HG03558 (cell line): ENCODE results near the gene MGST2.

Experiments used
- ATAC-seq: cut with Tn5 transposase; IDR thresholded peaks from one replicate; pipeline ENCODE4 v1.9.1; 2021; ENCODE audit warnings: moderate number of reproducible peaks; ENCODE audit not compliant: unreplicated experiment; ENCODE audit errors: extremely low read depth

MGST2 gene

GRCh38 chr4:139643042-139643895 is 22.4 kb upstream of the MGST2 start:
- ATAC-seq, result no peak

DNA sequence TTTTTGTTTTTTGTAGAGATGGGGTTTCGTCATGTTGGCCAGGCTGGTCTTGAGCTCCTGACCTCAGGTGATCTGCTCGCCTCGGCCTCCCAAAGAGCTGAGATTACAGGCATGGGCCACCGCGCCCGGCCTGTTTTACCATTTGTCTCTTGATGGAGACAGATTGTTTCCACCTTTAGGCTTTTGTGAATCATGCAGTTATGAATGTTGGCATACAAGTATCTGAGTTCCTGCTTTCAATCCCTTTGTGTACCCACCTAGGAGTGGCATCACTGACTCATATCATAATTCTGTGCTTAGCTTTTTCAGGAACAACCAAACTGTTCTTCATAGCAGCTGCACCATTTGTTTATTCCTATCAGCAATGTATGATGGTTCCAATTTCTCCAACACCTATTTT is 20.2 kb upstream of the MGST2 start:
- no peak for ATAC-seq

DNA sequence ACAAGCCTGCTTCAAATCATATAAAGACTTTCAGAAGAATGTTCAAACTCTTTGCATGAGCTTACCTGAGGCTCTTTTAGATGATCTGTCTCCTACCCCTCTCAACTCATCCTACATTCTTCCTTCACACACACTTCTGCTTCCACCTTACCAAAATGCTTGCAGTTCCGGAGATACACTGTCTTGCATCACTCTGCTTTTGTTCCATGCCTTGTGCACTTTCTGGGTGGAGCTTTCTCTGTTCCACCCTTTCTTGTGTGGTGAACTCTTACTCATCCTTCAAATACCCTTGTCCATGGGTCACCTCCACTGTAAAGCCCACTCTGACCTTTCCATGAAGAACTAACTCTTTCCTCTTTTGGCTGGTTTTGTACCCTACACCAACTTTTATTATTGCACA is 18.4 kb upstream of the MGST2 start:
- ATAC-seq, result no peak

GRCh38 chr4:139647952-139648351 is 17.7 kb upstream of the MGST2 start:
- ATAC-seq, result no peak

DNA sequence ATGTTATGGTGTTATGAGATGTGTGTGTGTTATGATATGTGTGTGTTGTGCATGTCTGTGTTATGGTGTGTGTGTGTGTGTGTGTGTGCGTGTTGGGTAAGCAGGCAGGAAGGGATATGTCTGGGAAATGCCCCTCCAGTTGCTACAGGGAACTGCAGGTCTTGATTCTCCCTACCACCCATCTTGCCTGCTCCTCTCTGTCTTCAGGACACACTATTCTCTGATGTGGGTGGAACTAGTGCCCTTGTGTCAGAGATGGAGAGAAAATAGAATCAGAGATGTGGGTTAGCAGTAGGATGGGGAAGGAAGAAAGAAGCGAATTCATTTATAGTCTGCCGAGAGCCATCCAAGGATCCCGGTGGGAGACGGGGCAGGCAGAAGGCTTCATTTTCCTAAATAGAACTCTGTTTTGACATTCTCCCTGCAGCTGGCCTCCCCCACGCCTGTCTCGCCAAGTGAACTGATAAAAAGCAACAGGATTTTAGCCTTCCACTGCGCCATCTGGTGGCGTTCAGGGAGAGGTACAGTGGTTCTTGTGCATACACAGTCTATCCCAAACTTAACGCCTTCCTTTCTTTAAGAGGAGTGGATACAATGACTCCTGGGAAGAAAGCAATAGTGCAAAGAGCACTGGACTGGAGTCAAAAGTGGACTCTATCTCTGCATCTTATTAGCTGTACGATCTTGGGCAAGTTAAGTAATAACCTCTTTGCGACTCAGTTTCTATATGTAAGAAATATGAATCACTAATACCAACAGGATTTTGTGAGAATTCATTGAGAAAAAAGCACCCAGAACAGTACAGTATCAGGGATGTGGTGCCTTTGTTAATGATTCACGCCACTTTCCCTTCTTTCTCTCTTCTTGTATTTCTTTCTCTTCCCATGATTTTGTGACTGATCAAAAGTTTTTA is 14.1 kb upstream of the MGST2 start:
- ATAC-seq, result peak; percentile 55

- ATAC-seq, result no peak
These were observed 11.1 kb upstream of the MGST2 start for GRCh38 chr4:139654516-139654915.

DNA sequence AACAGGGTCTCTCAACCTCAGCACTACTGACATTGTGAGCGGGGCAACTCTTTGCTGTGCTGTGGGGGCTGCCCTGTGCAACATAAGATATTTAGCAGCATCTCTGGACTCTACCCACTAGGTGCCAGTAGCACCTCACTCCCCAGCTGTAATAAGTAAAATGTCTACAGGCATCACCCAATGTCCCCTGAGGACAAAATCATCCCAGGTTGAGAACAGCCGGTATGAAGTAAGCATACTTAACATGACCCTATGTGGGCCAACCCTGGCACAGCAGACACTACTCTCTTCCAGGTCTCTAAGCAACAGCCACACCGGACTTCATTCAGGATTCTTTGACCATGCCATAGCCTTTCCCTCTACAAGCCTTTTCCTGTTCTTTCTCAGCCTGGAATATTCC is 10.5 kb upstream of the MGST2 start:
- no peak for ATAC-seq

DNA sequence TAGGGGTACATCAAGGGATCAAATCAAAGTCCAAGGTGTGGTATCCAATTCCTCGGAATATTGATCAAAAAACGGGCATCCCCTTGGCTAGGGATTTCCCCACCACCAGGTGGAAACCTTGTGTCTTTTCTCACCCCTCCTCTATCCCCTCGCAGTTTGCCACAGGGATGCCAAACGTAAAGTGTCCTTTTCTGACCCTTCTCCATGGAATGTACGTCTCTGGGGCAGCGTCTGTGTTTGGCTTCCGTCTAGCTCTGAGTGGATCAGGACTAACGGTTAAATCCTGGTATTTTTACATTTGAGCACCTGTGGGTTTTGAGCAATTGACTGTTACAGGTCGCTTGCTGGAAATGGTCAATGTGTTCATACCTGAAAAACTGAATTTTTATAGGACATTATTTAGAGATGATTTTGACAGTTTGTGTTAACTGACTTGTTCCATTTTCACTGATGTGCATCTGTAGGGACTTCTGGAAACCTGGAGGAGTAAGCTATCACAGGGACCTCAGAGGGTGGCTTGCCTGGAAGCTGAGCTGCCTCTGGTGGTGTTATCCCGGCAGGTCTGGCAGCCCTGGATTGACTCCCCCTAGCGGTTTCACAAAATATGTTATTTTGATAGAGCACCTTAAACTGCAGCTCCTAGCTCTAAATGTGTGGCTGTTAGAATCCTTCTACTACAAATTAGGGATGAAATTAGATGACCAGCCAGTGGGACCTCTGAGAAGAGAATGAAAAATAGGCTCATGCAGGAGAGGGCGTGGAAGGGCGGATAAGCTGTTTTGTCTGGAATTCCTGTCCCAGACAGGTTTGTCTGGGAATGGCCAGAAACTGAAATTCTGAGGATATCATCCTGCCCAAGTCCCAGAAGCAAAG is 8.8 kb upstream of the MGST2 start:
- peak; percentile 70 for ATAC-seq

- no peak for ATAC-seq
These were observed 7.4 kb upstream of the MGST2 start for GRCh38 chr4:139658185-139658584.

- no peak for ATAC-seq
These were observed 6.8 kb upstream of the MGST2 start for GRCh38 chr4:139658586-139659382.

DNA sequence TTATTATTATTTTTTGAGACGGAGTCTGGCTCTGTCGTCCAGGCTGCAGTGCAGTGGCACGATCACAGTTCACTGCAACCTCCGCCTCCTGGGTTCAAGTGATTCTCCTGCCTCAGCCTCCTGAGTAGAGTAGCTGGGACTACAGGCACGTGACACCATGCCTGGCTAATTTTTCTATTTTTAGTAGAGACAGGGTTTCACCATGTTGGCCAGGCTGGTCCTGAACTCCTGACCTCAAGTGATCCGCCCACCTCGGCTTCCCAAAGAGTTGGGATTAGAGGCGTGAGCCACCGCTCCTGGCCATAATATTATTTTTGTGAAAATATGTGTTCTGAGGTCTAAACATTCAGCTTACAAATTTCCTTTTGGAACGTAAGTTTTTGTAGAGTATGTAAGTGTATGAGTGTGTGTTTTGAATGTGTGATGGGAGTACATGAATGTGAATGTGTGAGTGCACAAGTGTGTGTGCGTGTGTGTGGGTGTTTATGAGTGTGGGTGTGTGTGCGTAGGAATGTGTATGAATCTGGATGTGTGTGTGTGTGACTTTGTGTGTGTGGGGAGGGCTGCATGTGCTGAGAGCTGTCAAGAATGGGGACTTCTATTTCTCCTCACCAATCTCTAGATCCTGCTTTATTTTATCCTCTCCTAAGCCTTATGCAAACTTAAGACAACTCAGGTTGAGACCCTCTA is 5.7 kb upstream of the MGST2 start:
- ATAC-seq, result no peak

DNA sequence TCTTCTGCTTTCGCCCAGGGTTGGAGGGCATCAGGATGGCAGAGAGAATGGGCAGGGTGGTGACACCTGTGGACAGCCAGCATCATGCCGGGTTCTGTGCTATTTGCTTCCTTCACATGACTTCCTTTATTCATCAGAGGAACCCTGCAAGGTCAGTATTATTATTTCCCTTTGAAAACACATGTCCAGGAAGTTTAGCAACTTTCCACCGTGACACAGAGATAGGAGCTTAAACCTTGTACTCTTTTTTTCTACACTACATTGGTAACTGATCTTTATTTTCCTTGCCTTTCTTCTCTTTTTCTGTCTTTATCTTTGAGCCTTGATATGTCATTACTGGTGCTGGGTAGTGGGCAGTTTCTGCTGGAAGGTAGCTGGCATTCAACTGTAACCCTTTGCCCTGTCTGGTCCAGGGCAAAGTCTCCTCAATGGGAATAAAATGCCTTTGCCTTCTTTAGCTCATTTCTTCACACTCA is 5.0 kb upstream of the MGST2 start:
- ATAC-seq, result no peak

DNA sequence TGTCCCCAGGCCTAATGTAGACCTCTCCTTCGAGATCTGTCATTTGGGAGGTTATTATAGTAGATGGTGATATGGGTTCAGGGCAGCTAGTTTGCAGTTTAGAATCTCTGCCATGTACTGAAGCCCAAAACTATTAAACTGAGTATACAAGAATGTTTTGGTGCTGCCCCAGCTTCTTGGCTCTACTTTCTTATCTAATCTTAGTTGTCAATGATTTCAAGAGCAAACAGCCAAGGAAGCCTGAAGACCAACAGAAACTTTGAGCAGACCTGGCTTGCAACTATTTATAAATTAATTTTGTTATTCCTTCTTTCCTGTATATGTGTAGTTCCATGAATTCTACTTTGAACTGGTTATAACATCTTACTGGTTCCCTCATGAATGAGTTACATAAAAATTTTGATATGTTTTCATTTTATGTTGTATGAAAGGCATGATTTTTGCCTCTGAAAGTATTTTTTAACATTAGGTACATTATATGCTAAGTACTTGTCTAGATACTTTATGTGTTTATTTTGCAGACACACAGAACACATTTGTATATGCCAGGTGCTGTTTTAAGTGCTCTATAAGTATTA is 2.0 kb upstream of the MGST2 start:
- no peak for ATAC-seq

DNA sequence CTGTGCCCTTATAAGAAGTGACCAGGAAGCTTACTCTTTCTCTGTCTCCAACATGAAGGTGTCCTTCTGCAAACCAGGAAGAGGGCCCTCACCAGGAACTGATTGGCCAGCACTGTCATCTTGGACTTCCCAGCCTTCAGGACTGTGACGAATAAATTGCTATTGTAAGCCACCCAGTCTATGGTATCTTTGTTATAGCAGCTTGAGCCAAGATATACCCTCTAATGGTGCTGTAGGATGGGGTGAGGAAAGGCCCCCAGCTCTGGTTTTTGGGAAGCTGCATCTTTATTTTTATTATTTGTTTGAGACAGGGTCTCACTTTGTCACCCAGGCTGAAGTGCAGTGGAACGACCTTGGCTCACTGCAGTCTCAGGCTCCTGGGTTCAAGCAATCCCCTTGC is 1.2 kb upstream of the MGST2 start:
- no peak for ATAC-seq

DNA sequence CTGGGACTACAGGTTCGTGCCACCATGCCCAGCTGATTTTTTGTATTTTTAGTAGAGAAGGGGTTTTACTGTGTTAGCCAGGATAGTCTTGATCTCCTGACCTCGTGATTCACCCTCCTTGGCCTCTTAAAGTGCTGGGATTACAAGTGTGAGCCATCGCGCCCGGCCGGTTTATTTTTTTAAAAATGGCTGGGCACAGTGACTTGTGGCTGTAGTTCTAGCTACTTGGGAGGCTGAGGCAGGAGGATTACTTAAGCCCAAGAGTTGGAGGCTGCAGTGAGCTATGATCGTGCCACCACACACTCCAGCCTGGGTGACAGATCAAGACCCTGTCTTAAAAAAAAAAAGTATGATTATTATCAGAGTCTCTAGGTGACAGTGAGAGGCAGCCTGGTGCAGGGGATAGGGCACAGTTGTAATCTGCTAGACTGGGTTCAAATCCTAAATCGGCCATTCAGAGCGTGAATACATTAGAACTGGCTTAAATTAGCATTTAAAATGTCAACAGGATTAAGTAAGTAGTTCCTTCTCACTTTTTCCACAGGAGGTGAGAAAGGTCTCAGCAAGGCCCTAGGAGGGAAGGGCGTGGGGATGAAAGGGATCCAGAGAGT is 435 bp upstream of the MGST2 start:
- ATAC-seq, result peak; percentile 11

DNA sequence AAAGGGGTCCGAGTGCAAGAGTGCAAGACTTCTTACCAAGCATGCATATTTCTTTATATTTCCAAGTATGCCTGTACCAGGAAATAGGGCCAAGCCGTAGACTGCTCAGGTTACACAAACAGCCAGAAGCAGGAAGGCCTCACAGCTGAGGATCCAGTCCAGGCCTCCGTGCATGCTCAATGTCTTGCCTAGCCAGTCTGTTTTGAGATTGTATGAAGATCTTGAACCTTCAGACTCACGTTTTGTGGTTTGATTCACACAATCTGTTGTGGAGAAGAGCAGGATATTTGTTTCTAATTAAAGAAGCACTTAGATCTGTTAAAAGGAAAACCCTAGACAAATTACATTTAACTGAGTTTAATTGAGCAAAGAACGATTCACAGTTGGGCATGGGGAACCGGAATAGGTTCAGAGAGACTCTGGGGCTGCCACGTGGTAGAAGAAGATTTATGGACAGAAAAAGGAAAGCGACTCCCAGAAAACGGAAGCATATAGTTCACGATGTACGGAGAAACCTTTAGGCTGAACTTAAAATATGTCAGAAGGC is 1.2 kb downstream of the MGST2 start:
- ATAC-seq, result no peak

GRCh38 chr4:139668036-139668435 is 2.4 kb downstream of the MGST2 start:
- ATAC-seq, result no peak

GRCh38 chr4:139668658-139669201 is 3.1 kb downstream of the MGST2 start:
- ATAC-seq, result no peak
